ENCODE results near the gene FERMT3. TPM values are rescaled to one million over a fixed set of nuclear protein-coding genes. Genes with fewer than 3 reads are reported as not detected.

Gene FERMT3
- total and polyA plus RNA-seq, 2 of the 13 experiments (the other 11 are each of a cell fraction or from before 2014, with no cell fraction given) = 0.29 TPM; not detected in 1

GRCh38 chr11:64185175-64185692, 21.3 kb upstream of the FERMT3 start (continued):
- no peak for TF ChIP-seq FOSL1 (CRISPR knock-in tag; IDR thresholded peaks at IDR 0.05; ENCODE audit: borderline replicate concordance)
- no peak for TF ChIP-seq ZBTB3 (CRISPR knock-in tag; IDR thresholded peaks at IDR 0.05; ENCODE audit: borderline replicate concordance, low read depth)
- TF ChIP-seq SMYD3 (CRISPR knock-in tag; IDR thresholded peaks at IDR 0.05) = peak; percentile 94
- TF ChIP-seq ZNF597 (CRISPR knock-in tag; IDR thresholded peaks at IDR 0.05) = no peak
- peak; percentile 40; the same call in 1 of the 2 replicates for TF ChIP-seq ZNF792 (CRISPR knock-in tag; IDR thresholded peaks at IDR 0.05)
- TF ChIP-seq ADNP (CRISPR knock-in tag; IDR thresholded peaks at IDR 0.05) = no peak
- peak; percentile 79; the same call in 1 of the 2 replicates for TF ChIP-seq ZGPAT (CRISPR knock-in tag; IDR thresholded peaks at IDR 0.05)
- peak; percentile 99 for TF ChIP-seq TMF1 (CRISPR knock-in tag; IDR thresholded peaks at IDR 0.05; ENCODE audit: low read depth)
- TF ChIP-seq GTF2F1 (IDR thresholded peaks at IDR 0.05; ENCODE audit: low read length) = 0 out of 2 replicates have a peak, but pooled peaks have one; percentile 50
- peak; percentile 59; the same call in 1 of the 2 replicates for TF ChIP-seq IRF2 (CRISPR knock-in tag; IDR thresholded peaks at IDR 0.05)
- TF ChIP-seq ZBTB49 (CRISPR knock-in tag; IDR thresholded peaks at IDR 0.05; ENCODE audit: borderline replicate concordance) = no peak
- TF ChIP-seq U2AF1 (optimal IDR thresholded peaks at IDR 0.05; ENCODE audit: low read depth, low read length) = no peak
- TF ChIP-seq PRDM10 (CRISPR knock-in tag; IDR thresholded peaks at IDR 0.05; ENCODE audit: low read depth) = peak; percentile 14; the same call in 1 of the 2 replicates
- TF ChIP-seq PLRG1 (conservative IDR thresholded peaks at IDR 0.05) = no peak
- peak; percentile 100 for TF ChIP-seq SRY (CRISPR knock-in tag; IDR thresholded peaks at IDR 0.05)
- peak; percentile 99 for TF ChIP-seq ZNF619 (CRISPR knock-in tag; IDR thresholded peaks at IDR 0.05)
- no peak for TF ChIP-seq LCORL (IDR thresholded peaks at IDR 0.05)
- TF ChIP-seq LCORL (CRISPR knock-in tag; IDR thresholded peaks at IDR 0.05) = peak; percentile 61; the same call in 1 of the 2 replicates
- peak; percentile 68 for TF ChIP-seq BHLHE40 (IDR thresholded peaks at IDR 0.05; ENCODE audit: low read length)
- peak; percentile 99 for TF ChIP-seq ZNF547 (CRISPR knock-in tag; IDR thresholded peaks at IDR 0.05)
- no peak for TF ChIP-seq HOMEZ (CRISPR knock-in tag; IDR thresholded peaks at IDR 0.05; ENCODE audit: low read depth)
- TF ChIP-seq ZNF570 (CRISPR knock-in tag; IDR thresholded peaks at IDR 0.05; ENCODE audit: borderline replicate concordance) = peak; percentile 93; the same call in 1 of the 2 replicates
